Measurements from ENCODE around the gene IRF1.

IRF1 gene

GRCh38 chr5:132461569-132462070 is 29.0 kb downstream of the IRF1 start:
- no peak for DNase-seq (ENCODE audit: low read depth in 2 of 3, low spot score in 2 of 3)

GRCh38 chr5:132460846-132461568 is 29.6 kb downstream of the IRF1 start:
- DNase-seq (ENCODE audit: low read depth in 2 of 3, low spot score in 2 of 3): no peak

- DNase-seq (ENCODE audit: low read depth in 2 of 3, low spot score in 2 of 3): no peak
These were observed 30.4 kb downstream of the IRF1 start for GRCh38 chr5:132459983-132460838.

GRCh38 chr5:132459031-132459982 is 31.3 kb downstream of the IRF1 start:
- DNase-seq (ENCODE audit: low read depth in 2 of 3, low spot score in 2 of 3): no peak

GRCh38 chr5:132458651-132459030 is 31.9 kb downstream of the IRF1 start:
- DNase-seq (ENCODE audit: low read depth in 2 of 3, low spot score in 2 of 3): no peak

GRCh38 chr5:132458226-132458560 is 32.4 kb downstream of the IRF1 start:
- no peak for DNase-seq (ENCODE audit: low read depth in 2 of 3, low spot score in 2 of 3)

GRCh38 chr5:132457371-132458225 is 33.0 kb downstream of the IRF1 start:
- no peak for DNase-seq (ENCODE audit: low read depth in 2 of 3, low spot score in 2 of 3)

- no peak for DNase-seq (ENCODE audit: low read depth in 2 of 3, low spot score in 2 of 3)
These were observed 33.6 kb downstream of the IRF1 start for GRCh38 chr5:132456987-132457361.

- DNase-seq (ENCODE audit: low read depth in 2 of 3, low spot score in 2 of 3): no peak
These were observed 34.1 kb downstream of the IRF1 start for GRCh38 chr5:132456296-132456986.

- no peak for DNase-seq (ENCODE audit: low read depth in 2 of 3, low spot score in 2 of 3)
These were observed 34.9 kb downstream of the IRF1 start for GRCh38 chr5:132455614-132456115.

GRCh38 chr5:132454361-132454760 is 36.2 kb downstream of the IRF1 start:
- no peak for DNase-seq (ENCODE audit: low read depth in 2 of 3, low spot score in 2 of 3)

- no peak for DNase-seq (ENCODE audit: low read depth in 2 of 3, low spot score in 2 of 3)
These were observed 39.2 kb downstream of the IRF1 start for GRCh38 chr5:132451387-132451786.

GRCh38 chr5:132449060-132449459 is 41.5 kb downstream of the IRF1 start:
- DNase-seq (ENCODE audit: low read depth in 2 of 3, low spot score in 2 of 3): no peak

- no peak for DNase-seq (ENCODE audit: low read depth in 2 of 3, low spot score in 2 of 3)
These were observed 43.4 kb downstream of the IRF1 start for GRCh38 chr5:132447196-132447595.

- DNase-seq (ENCODE audit: low read depth in 2 of 3, low spot score in 2 of 3): no peak
These were observed 44.0 kb downstream of the IRF1 start for GRCh38 chr5:132446621-132447020.

- DNase-seq (ENCODE audit: low read depth in 2 of 3, low spot score in 2 of 3): no peak
These were observed 44.6 kb downstream of the IRF1 start for GRCh38 chr5:132445930-132446329.

GRCh38 chr5:132445640-132445923 is 45.0 kb downstream of the IRF1 start:
- DNase-seq (ENCODE audit: low read depth in 2 of 3, low spot score in 2 of 3): no peak

GRCh38 chr5:132444841-132445639 is 45.5 kb downstream of the IRF1 start:
- no peak for DNase-seq (ENCODE audit: low read depth in 2 of 3, low spot score in 2 of 3)

GRCh38 chr5:132444061-132444460 is 46.5 kb downstream of the IRF1 start:
- DNase-seq (ENCODE audit: low read depth in 2 of 3, low spot score in 2 of 3): no peak

All from activated CD8-positive, alpha-beta memory T cell treated with anti-CD3 and anti-CD28 coated beads for 48 hours (primary cell).